Parathyroid adenoma (tissue), 2 donors: ENCODE data around the gene CCDC192.
A peak's percentile ranks its signal among the peaks of the same experiment; 100 is the strongest.
"Not testable (repeated sequence)": the region's sequence is repeated elsewhere in the genome, so short reads cannot be mapped to it uniquely, and the experiment has no call there.

Source experiments
- H2AFZ ChIP-seq: fragments of 300-600 bp; sonication (generic); one replicate; pipeline ENCODE4 v1.7.0; 2017; ENCODE audit warnings: antibody characterized with exemption, mild to moderate bottlenecking
- H3K27ac ChIP-seq: fragments of 300-600 bp; sonication (generic); one replicate; pipeline ENCODE4 v1.7.0; 2017
- H3K27me3 ChIP-seq: fragments of 300-600 bp; sonication (generic); one replicate; pipeline ENCODE4 v1.7.0; 2017; ENCODE audit warnings: low read length; ENCODE audit not compliant: control insufficient read depth, insufficient read depth
- H3K36me3 ChIP-seq: fragments of 300-600 bp; sonication (generic); one replicate; pipeline ENCODE4 v1.7.0; 2017; ENCODE audit warnings: low read length; ENCODE audit not compliant: control insufficient read depth, insufficient read depth
- H3K4me1 ChIP-seq: fragments of 300-600 bp; sonication (generic); one replicate; pipeline ENCODE4 v1.7.0; 2017; ENCODE audit warnings: control low read depth
- H3K4me2 ChIP-seq: fragments of 300-600 bp; sonication (generic); one replicate; pipeline ENCODE4 v1.7.0; 2017; ENCODE audit warnings: low read length
- H3K4me3 ChIP-seq: fragments of 300-600 bp; sonication (generic); one replicate; pipeline ENCODE4 v1.7.0; 2017; ENCODE audit warnings: low read depth, low read length
- H3K79me2 ChIP-seq: fragments of 300-600 bp; sonication (generic); one replicate; pipeline ENCODE4 v1.7.0; 2017; ENCODE audit warnings: control low read depth
- H3K9ac ChIP-seq: fragments of 300-600 bp; sonication (generic); one replicate; pipeline ENCODE4 v1.7.0; 2017; ENCODE audit warnings: mild to moderate bottlenecking
- H3K9me3 ChIP-seq: fragments of 300-600 bp; sonication (generic); one replicate; pipeline ENCODE4 v1.7.0; 2017; ENCODE audit warnings: low read length; ENCODE audit not compliant: control insufficient read depth
- TF ChIP-seq, protein P1 (sequence below): fragments of 300-600 bp; sonication (generic); IDR thresholded peaks from one replicate; pipeline ENCODE4 v1.7.0; 2017; ENCODE audit warnings: antibody characterized with exemption, mild to moderate bottlenecking
- donor health status: primary hyperparathyroidism.

CCDC192 gene

DNA sequence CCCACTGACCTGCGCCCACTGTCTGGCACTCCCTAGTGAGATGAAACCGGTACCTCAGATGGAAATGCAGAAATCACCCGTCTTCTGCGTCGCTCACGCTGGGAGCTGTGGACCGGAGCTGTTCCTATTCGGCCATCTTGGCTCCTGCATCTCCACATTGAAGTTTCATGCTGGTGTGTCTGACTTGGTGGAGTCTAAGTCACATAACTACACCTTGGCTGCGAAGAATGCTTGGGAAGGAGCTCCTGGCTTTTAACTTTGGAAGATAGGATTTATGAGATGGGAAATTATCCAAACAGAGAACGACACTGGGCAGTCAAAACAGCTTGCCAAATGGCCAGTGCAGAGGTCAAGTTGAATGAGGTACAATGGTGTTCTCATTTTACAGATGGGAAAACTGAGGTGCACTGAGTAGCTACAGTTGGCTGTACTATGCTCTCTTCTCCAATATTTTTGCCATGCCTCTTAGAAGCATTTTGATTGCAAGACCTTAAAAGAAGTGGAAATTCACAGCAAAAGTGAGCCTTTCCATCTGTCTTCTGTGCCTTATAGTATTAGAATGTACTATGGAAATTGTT lies 36.7 kb downstream of the CCDC192 start:
- H3K9me3 ChIP-seq: no peaks in the 10 kb centered on the region
- TF ChIP-seq, protein P1, sequence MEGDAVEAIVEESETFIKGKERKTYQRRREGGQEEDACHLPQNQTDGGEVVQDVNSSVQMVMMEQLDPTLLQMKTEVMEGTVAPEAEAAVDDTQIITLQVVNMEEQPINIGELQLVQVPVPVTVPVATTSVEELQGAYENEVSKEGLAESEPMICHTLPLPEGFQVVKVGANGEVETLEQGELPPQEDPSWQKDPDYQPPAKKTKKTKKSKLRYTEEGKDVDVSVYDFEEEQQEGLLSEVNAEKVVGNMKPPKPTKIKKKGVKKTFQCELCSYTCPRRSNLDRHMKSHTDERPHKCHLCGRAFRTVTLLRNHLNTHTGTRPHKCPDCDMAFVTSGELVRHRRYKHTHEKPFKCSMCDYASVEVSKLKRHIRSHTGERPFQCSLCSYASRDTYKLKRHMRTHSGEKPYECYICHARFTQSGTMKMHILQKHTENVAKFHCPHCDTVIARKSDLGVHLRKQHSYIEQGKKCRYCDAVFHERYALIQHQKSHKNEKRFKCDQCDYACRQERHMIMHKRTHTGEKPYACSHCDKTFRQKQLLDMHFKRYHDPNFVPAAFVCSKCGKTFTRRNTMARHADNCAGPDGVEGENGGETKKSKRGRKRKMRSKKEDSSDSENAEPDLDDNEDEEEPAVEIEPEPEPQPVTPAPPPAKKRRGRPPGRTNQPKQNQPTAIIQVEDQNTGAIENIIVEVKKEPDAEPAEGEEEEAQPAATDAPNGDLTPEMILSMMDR: no peak
- H3K27ac ChIP-seq: peak overlapping the region; percentile 53
- no peaks in the 10 kb centered on the region for H3K36me3 ChIP-seq
- H3K27me3 ChIP-seq: no peaks in the 10 kb centered on the region
- H3K4me1 ChIP-seq: no peaks in the 10 kb centered on the region
- H3K9ac ChIP-seq: no peak overlapping the region
- H2AFZ ChIP-seq: peak overlapping the region; percentile 40
- no peak overlapping the region for H3K4me2 ChIP-seq
- H3K4me3 ChIP-seq: no peak overlapping the region
- no peaks in the 10 kb centered on the region for H3K79me2 ChIP-seq

DNA sequence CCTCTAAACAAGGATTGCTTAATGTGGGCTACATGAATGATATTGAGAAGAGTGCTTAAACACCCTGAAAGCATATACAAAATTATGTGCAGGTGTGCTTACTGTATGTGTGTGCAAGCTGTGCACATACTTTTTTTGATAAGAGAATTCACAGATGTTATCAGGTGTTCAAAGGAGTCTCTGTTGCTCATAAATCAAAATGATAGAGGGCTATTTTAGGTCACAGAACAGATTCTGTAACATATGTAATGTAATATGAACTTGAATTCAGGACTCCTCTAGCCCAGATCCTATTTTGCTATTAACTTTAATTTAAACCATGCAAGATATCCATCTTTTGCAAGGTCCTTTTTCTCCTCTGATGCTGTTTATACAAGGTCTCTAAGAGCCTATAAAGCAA lies 38.2 kb downstream of the CCDC192 start:
- Histone ChIP-seq H3K36me3 (no peaks in the 10 kb centered on the region), H3K4me1 (no peaks in the 10 kb centered on the region), H3K27ac (no peak overlapping the region), H3K9me3 (no peaks in the 10 kb centered on the region), H3K4me3 (no peak overlapping the region), H3K4me2 (no peak overlapping the region), H3K79me2 (no peaks in the 10 kb centered on the region), H2AFZ (no peak overlapping the region), H3K9ac (no peak overlapping the region), H3K27me3 (no peaks in the 10 kb centered on the region)
- TF ChIP-seq, protein P1: no peak

DNA sequence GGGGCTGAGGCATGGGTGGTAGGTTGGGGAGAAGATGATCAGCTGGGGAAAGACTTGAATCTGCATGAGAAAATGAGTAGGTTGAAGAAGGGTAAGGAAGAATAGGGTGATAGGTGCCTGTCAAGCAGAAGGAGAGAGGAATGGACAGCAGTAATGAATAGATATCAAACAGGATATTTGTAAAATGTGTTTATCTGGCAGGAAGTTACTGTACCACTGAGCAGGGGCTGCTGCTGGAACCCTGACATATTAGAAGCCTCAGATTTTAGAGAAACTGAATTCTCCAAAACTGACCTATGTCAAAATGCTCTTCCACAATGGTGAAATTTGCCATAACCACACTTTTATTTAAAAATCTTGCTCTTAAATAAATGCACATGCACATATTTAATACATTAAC lies 41.0 kb downstream of the CCDC192 start:
- H3K9ac ChIP-seq: no peak overlapping the region
- H3K9me3 ChIP-seq: no peaks in the 10 kb centered on the region
- no peaks in the 10 kb centered on the region for H3K36me3 ChIP-seq
- no peak overlapping the region for H3K27ac ChIP-seq
- no peak overlapping the region for H3K4me3 ChIP-seq
- no peaks in the 10 kb centered on the region for H3K79me2 ChIP-seq
- no peak overlapping the region for H2AFZ ChIP-seq
- TF ChIP-seq, protein P1: no peak
- H3K4me1 ChIP-seq: no peaks in the 10 kb centered on the region
- no peaks in the 10 kb centered on the region for H3K27me3 ChIP-seq
- H3K4me2 ChIP-seq: no peak overlapping the region

DNA sequence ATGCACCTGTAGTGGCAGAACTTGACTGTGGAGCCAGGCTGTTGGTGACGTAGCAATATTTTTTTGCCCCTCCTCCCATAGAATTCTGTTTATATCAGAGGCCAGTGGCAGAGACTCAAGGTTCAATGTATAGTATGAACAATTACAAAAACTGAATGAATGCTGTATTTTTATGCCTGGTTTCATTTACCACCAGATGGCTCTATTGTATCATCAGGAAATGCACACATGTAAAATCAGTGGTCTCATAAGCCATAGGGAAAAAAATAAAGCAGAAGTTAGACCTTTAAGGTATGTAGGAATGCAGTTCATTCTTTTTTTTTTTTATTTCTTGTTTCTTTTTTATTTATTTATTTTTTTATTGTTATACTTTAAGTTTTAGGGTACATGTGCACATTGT lies 43.6 kb downstream of the CCDC192 start:
- no peaks in the 10 kb centered on the region for H3K79me2 ChIP-seq
- no peak overlapping the region for H3K27ac ChIP-seq

DNA sequence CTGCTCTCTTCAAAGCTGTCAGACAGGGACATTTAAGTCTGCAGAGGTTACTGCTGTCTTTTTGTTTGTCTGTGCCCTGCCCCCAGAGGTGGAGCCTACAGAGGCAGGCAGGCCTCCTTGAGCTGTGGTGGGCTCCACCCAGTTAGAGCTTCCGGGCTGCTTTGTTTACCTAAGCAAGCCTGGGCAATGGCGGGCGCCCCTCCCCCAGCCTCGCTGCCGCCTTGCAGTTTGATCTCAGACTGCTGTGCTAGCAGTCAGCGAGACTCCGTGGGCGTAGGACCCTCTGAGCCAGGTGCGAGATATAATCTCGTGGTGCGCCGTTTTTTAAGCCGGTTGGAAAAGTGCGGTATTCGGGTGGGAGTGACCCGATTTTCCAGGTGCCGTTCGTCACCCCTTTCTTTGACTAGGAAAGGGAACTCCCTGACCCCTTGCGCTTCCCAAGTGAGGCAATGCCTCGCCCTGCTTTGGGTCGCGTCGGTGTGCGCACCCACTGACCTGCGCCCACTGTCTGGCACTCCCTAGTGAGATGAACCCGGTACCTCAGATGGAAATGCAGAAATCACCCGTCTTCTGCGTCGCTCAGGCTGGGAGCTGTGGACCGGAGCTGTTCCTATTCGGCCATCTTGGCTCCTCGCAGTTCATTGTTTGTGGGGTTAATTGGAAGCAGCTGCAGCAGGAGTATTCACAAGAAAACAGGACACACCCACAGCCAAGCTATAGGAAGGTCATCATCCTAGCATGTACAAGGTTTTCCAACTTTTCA lies 49.5 kb downstream of the CCDC192 start:
- H3K9me3 ChIP-seq, H3K79me2 ChIP-seq, H3K27ac ChIP-seq, H3K4me2 ChIP-seq, H3K4me1 ChIP-seq, H3K4me3 ChIP-seq, H3K9ac ChIP-seq, H3K27me3 ChIP-seq, H3K36me3 ChIP-seq, H2AFZ ChIP-seq: not testable (repeated sequence)

More for the DNA sequence above, 43.6 kb downstream of the CCDC192 start:
- H2AFZ ChIP-seq: no peak overlapping the region
- no peak overlapping the region for H3K9ac ChIP-seq
- no peaks in the 10 kb centered on the region for H3K9me3 ChIP-seq
- no peaks in the 10 kb centered on the region for H3K27me3 ChIP-seq
- no peak overlapping the region for H3K4me2 ChIP-seq
- H3K4me1 ChIP-seq: no peaks in the 10 kb centered on the region
- TF ChIP-seq, protein P1: no peak
- no peak overlapping the region for H3K4me3 ChIP-seq
- H3K36me3 ChIP-seq: no peaks in the 10 kb centered on the region
